ENCODE data around the gene SPINK13. TPM values are rescaled to one million over a fixed set of nuclear protein-coding genes. Genes with fewer than 3 reads are reported as not detected.

SPINK13 gene
- total and polyA plus RNA-seq, 2 of the 13 experiments (the other 11 are each of a cell fraction or from before 2014, with no cell fraction given), result not detected

DNA sequence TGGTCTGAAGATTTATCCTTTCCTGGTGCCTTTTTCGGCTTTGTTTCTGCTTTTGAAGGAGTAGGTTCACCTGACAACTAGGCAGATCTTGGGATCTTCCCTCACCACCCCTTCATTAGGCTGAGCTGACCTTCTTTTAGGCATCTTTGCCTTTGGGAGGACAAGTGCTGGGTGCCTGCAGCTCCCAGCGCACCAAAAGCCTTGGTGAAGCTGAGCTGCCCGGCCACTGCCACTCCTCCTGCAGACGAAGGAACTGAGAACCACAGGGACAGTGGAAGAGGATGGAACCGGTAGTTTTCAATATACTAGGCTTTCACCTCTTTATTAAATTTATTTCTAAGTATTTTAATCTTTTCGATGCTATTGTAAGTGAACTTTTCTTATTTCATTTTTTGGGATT, 47.1 kb upstream of the SPINK13 start (continued):
- TF ChIP-seq, protein P1, sequence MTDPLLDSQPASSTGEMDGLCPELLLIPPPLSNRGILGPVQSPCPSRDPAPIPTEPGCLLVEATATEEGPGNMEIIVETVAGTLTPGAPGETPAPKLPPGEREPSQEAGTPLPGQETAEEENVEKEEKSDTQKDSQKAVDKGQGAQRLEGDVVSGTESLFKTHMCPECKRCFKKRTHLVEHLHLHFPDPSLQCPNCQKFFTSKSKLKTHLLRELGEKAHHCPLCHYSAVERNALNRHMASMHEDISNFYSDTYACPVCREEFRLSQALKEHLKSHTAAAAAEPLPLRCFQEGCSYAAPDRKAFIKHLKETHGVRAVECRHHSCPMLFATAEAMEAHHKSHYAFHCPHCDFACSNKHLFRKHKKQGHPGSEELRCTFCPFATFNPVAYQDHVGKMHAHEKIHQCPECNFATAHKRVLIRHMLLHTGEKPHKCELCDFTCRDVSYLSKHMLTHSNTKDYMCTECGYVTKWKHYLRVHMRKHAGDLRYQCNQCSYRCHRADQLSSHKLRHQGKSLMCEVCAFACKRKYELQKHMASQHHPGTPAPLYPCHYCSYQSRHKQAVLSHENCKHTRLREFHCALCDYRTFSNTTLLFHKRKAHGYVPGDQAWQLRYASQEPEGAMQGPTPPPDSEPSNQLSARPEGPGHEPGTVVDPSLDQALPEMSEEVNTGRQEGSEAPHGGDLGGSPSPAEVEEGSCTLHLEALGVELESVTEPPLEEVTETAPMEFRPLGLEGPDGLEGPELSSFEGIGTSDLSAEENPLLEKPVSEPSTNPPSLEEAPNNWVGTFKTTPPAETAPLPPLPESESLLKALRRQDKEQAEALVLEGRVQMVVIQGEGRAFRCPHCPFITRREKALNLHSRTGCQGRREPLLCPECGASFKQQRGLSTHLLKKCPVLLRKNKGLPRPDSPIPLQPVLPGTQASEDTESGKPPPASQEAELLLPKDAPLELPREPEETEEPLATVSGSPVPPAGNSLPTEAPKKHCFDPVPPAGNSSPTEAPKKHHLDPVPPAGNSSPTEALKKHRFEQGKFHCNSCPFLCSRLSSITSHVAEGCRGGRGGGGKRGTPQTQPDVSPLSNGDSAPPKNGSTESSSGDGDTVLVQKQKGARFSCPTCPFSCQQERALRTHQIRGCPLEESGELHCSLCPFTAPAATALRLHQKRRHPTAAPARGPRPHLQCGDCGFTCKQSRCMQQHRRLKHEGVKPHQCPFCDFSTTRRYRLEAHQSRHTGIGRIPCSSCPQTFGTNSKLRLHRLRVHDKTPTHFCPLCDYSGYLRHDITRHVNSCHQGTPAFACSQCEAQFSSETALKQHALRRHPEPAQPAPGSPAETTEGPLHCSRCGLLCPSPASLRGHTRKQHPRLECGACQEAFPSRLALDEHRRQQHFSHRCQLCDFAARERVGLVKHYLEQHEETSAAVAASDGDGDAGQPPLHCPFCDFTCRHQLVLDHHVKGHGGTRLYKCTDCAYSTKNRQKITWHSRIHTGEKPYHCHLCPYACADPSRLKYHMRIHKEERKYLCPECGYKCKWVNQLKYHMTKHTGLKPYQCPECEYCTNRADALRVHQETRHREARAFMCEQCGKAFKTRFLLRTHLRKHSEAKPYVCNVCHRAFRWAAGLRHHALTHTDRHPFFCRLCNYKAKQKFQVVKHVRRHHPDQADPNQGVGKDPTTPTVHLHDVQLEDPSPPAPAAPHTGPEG (CRISPR knock-in tag; IDR thresholded peaks at IDR 0.05), result no peak
- no peak for TF ChIP-seq PTBP1 (IDR thresholded peaks at IDR 0.05; ENCODE audit: low read depth, low read length, poor library complexity, severe bottlenecking)
- TF ChIP-seq, protein P2, sequence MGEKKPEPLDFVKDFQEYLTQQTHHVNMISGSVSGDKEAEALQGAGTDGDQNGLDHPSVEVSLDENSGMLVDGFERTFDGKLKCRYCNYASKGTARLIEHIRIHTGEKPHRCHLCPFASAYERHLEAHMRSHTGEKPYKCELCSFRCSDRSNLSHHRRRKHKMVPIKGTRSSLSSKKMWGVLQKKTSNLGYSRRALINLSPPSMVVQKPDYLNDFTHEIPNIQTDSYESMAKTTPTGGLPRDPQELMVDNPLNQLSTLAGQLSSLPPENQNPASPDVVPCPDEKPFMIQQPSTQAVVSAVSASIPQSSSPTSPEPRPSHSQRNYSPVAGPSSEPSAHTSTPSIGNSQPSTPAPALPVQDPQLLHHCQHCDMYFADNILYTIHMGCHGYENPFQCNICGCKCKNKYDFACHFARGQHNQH (CRISPR knock-in tag; IDR thresholded peaks at IDR 0.05), result no peak
- no peak for TF ChIP-seq HNRNPL (IDR thresholded peaks at IDR 0.05; ENCODE audit: low read depth, low read length)
- TF ChIP-seq ZNF224 (CRISPR knock-in tag; IDR thresholded peaks at IDR 0.05), result no peak

DNA sequence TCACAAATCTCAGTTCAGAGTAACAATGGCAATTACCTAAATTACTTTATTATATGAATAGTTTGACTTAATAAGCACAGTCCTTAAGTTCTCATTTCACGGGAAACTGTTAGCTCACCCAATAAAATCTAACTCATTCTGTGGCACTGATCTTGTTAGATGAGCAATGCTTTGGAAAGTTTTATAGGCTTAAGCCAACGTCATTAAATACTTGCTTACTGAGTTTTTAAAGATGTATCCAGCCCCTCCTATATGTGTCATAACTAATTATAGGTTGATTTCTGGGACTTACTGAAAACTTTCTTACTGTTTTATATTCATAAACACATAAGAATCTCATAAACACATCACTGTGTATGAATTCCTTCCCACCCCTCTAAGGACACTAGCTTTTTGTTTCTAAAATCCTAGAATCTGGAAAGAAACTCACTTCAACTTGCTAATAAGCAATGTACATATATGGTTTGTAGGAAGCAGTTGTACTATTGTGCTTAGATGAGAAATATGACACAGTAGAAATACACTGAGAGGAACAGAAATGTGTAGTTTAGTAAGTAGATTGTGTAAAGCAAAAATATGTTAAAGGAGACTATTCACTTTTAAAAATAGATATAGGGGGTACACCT, 44.4 kb upstream of the SPINK13 start:
- no peak for FAIRE-seq
- Histone ChIP-seq H3K4me1 (ENCODE audit: insufficient read depth, low read length) (no peaks in the 10 kb centered on the region), H2AFZ (ENCODE audit: low read length) (no peak overlapping the region), H3K4me2 (ENCODE audit: low read depth, low read length) (no peak overlapping the region), H3K27me3 (ENCODE audit: control insufficient read depth in 1 of 2, insufficient read depth in 2 of 2, low read length in 2 of 2) (no peaks in the 10 kb centered on the region), H3K4me3 (replicated peaks in 1 of 3; ENCODE audit: insufficient read depth in 1 of 3, low read depth in 2 of 3, low read length in 3 of 3) (no peak overlapping the region), H3K9ac (ENCODE audit: insufficient read depth, low read depth, low read length) (no peak overlapping the region), H3K9me3 (ENCODE audit: low read length) (no peaks in the 10 kb centered on the region), H4K20me1 (ENCODE audit: insufficient read depth, low read length) (no peaks in the 10 kb centered on the region), H3K27ac (ENCODE audit: extremely low read length, insufficient read depth, low read length) (no peak overlapping the region), H3K79me2 (ENCODE audit: insufficient read depth, low read length) (no peaks in the 10 kb centered on the region), H3K36me3 (replicated peaks in 1 of 2; ENCODE audit: control insufficient read depth in 1 of 2, insufficient read depth in 2 of 2, low read length in 2 of 2) (no peaks in the 10 kb centered on the region)
- intact Hi-C loops (cut with micrococcal nuclease; ENCODE audit: unreplicated experiment), result no loop called here
- in situ Hi-C loops (cut with HindIII; ENCODE audit: extremely low pct_ligation_motif_present, low pct_unique_long_range_greater_than_20kb), result no loop called here
- no TSS peak for BruUV-seq (replicated peaks)
- DNase-seq (ENCODE audit: low spot score), result no peak
- WGBS (ENCODE audit: low lambda C conversion rate), result 0% methylated on average over 2 of the region's 2 CpGs
- ChIA-PET CTCF (ENCODE audit: low intra/inter-chr PET ratio, low total read pairs) (no interaction called here), POLR2A (no interaction called here)
- ATAC-seq, result no peak
- TF ChIP-seq ZNF460 (CRISPR knock-in tag; IDR thresholded peaks at IDR 0.05; ENCODE audit: borderline replicate concordance), result no peak
- TF ChIP-seq HCFC1 (IDR thresholded peaks at IDR 0.05; ENCODE audit: low read depth, low read length), result no peak
- TF ChIP-seq, protein P3, sequence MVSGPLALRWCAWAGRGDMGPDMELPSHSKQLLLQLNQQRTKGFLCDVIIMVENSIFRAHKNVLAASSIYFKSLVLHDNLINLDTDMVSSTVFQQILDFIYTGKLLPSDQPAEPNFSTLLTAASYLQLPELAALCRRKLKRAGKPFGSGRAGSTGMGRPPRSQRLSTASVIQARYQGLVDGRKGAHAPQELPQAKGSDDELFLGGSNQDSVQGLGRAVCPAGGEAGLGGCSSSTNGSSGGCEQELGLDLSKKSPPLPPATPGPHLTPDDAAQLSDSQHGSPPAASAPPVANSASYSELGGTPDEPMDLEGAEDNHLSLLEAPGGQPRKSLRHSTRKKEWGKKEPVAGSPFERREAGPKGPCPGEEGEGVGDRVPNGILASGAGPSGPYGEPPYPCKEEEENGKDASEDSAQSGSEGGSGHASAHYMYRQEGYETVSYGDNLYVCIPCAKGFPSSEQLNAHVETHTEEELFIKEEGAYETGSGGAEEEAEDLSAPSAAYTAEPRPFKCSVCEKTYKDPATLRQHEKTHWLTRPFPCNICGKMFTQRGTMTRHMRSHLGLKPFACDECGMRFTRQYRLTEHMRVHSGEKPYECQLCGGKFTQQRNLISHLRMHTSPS (CRISPR knock-in tag; IDR thresholded peaks at IDR 0.05; ENCODE audit: low read depth), result no peak

Measured in HepG2 (cell line).